Mucosa of rectum (tissue), 2 donors: Measurements from ENCODE around the gene KRT39.

Experiments used
- H3K27ac ChIP-seq, 2 donors: one replicate each; pipeline ENCODE4 v1.7.0; 2013; ENCODE audit warnings: inconsistent platforms in 2 of 2, low read depth in 2 of 2, low read length in 2 of 2
- H3K27me3 ChIP-seq, 2 donors: one replicate each; pipeline ENCODE4 v1.7.0; 2013; ENCODE audit warnings: low read length in 2 of 2; ENCODE audit not compliant: control insufficient read depth in 2 of 2, insufficient read depth in 2 of 2
- H3K36me3 ChIP-seq, 2 donors: one replicate each; pipeline ENCODE4 v1.7.0; 2013; ENCODE audit warnings: low read length in 2 of 2; ENCODE audit not compliant: control insufficient read depth in 2 of 2, insufficient read depth in 2 of 2
- H3K4me1 ChIP-seq, 2 donors: one replicate each; pipeline ENCODE4 v1.7.0; 2013; ENCODE audit warnings: low read length in 2 of 2, mild to moderate bottlenecking in 1 of 2; ENCODE audit not compliant: control insufficient read depth in 2 of 2, insufficient read depth in 2 of 2
- H3K4me3 ChIP-seq, 2 donors: one replicate each; pipeline ENCODE4 v1.7.0; 2013; ENCODE audit warnings: low read length in 2 of 2
- H3K9ac ChIP-seq, 2 donors: one replicate each; pipeline ENCODE4 v1.7.0; 2013; ENCODE audit warnings: low read length in 2 of 2, low read depth in 1 of 2, mild to moderate bottlenecking in 1 of 2
- H3K9me3 ChIP-seq, 2 donors: one replicate each; pipeline ENCODE4 v1.7.0; 2013; ENCODE audit warnings: low read length in 2 of 2; ENCODE audit not compliant: control insufficient read depth in 2 of 2
- donor health status: healthy.
- donor health status: Normal muscosa, but diverticular disease.

Gene KRT39

GRCh38 chr17:40947929-40948328 lies 18.8 kb downstream of the KRT39 start:
- Histone ChIP-seq H3K27me3 (peaks cover 0 to 3% of the 10 kb centered on the region in 2 donors), H3K9me3 (no peaks in the 10 kb centered on the region), H3K4me1 (peaks cover 0 to 3% of the 10 kb centered on the region in 2 donors), H3K27ac (no peak overlapping the region), H3K9ac (no peak overlapping the region), H3K36me3 (no peaks in the 10 kb centered on the region), H3K4me3 (no peak overlapping the region)

- Histone ChIP-seq H3K36me3 (no peaks in the 10 kb centered on the region), H3K27ac (no peak overlapping the region), H3K9me3 (no peaks in the 10 kb centered on the region), H3K4me3 (no peak overlapping the region), H3K27me3 (no peaks in the 10 kb centered on the region), H3K4me1 (peaks cover 0 to 3% of the 10 kb centered on the region in 2 donors), H3K9ac (no peak overlapping the region)
Observed at GRCh38 chr17:40945414-40945813, 21.3 kb downstream of the KRT39 start.

- Histone ChIP-seq H3K4me3 (no peak overlapping the region), H3K9me3 (no peaks in the 10 kb centered on the region), H3K27me3 (no peaks in the 10 kb centered on the region), H3K36me3 (no peaks in the 10 kb centered on the region), H3K27ac (no peak overlapping the region), H3K9ac (no peak overlapping the region), H3K4me1 (peaks cover 0 to 3% of the 10 kb centered on the region in 2 donors)
Observed at GRCh38 chr17:40944531-40944930, 22.2 kb downstream of the KRT39 start.

GRCh38 chr17:40942553-40942952 lies 24.2 kb downstream of the KRT39 start:
- H3K4me1 ChIP-seq = no peaks in the 10 kb centered on the region
- no peaks in the 10 kb centered on the region for H3K27me3 ChIP-seq
- no peaks in the 10 kb centered on the region for H3K36me3 ChIP-seq
- no peak overlapping the region for H3K9ac ChIP-seq
- no peak overlapping the region for H3K27ac ChIP-seq
- no peak overlapping the region for H3K4me3 ChIP-seq
- H3K9me3 ChIP-seq = no peaks in the 10 kb centered on the region

- Histone ChIP-seq H3K4me1 (peaks cover 0 to 6% of the 10 kb centered on the region in 2 donors), H3K9me3 (no peaks in the 10 kb centered on the region), H3K36me3 (no peaks in the 10 kb centered on the region), H3K9ac (no peak overlapping the region), H3K4me3 (no peak overlapping the region), H3K27me3 (no peaks in the 10 kb centered on the region), H3K27ac (no peak overlapping the region)
Observed at GRCh38 chr17:40940266-40940665, 26.5 kb downstream of the KRT39 start.

GRCh38 chr17:40938981-40939380 lies 27.8 kb downstream of the KRT39 start:
- Histone ChIP-seq H3K27ac (no peak overlapping the region), H3K4me3 (no peak overlapping the region), H3K9ac (no peak overlapping the region), H3K36me3 (no peaks in the 10 kb centered on the region), H3K27me3 (no peaks in the 10 kb centered on the region), H3K9me3 (no peaks in the 10 kb centered on the region), H3K4me1 (peaks cover 0 to 6% of the 10 kb centered on the region in 2 donors)

- Histone ChIP-seq H3K4me3 (no peak within 1 kb of the TSS), H3K9me3 (no peaks in the 10 kb centered on the region), H3K27ac (no peak within 1 kb of the TSS), H3K4me1 (peaks cover 0 to 6% of the 10 kb centered on the region in 2 donors), H3K36me3 (no peaks in the 10 kb centered on the region), H3K9ac (no peak within 1 kb of the TSS), H3K27me3 (no peaks in the 10 kb centered on the region)
Observed at GRCh38 chr17:40937384-40937819, 29.3 kb downstream of the KRT39 start, which contains the start of gene KRT23. TSS of gene KRT23 (minus strand) at chr17:40937646. CDS start at chr17:40936603, 1,043 bp downstream.

- Histone ChIP-seq H3K36me3 (no peaks in the 10 kb centered on the region), H3K27me3 (no peaks in the 10 kb centered on the region), H3K9ac (no peak overlapping the region), H3K4me1 (peaks cover 0 to 6% of the 10 kb centered on the region in 2 donors), H3K27ac (no peak overlapping the region), H3K9me3 (no peaks in the 10 kb centered on the region), H3K4me3 (no peak overlapping the region)
Observed at GRCh38 chr17:40936976-40937375, 29.8 kb downstream of the KRT39 start.

GRCh38 chr17:40936437-40936971 lies 30.2 kb downstream of the KRT39 start:
- Histone ChIP-seq H3K27ac (no peak overlapping the region), H3K9me3 (no peaks in the 10 kb centered on the region), H3K9ac (no peak overlapping the region), H3K36me3 (no peaks in the 10 kb centered on the region), H3K27me3 (no peaks in the 10 kb centered on the region), H3K4me3 (no peak overlapping the region), H3K4me1 (peaks cover 0 to 6% of the 10 kb centered on the region in 2 donors)

GRCh38 chr17:40935624-40936023 lies 31.1 kb downstream of the KRT39 start:
- Histone ChIP-seq H3K36me3 (no peaks in the 10 kb centered on the region), H3K27ac (no peak overlapping the region), H3K9me3 (no peaks in the 10 kb centered on the region), H3K4me1 (peaks cover 0 to 6% of the 10 kb centered on the region in 2 donors), H3K27me3 (no peaks in the 10 kb centered on the region), H3K9ac (no peak overlapping the region), H3K4me3 (no peak overlapping the region)
